Measurements from ENCODE around the gene R3HDM1.

DNA sequence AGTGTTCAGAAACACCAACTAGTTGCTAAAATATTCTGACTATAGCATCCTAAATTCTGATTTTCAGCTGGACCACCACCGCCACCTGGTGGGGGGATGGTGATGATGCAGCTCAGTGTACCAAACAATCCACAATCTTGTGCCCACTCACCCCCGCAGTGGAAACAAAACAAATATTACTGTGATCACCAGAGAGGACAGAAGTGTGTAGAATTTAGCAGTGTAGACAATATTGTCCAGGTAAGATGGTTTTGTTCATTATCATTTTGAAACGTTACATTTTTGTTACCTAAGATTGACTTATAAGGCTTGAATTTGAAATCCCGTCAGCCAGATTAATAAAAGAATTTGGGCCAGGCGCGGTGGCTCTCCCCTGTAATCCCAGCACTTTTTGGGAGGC lies 178.7 kb downstream of the R3HDM1 start:
- no peak for TF ChIP-seq POLR2A (IDR thresholded peaks at IDR 0.05)
- TF ChIP-seq, protein P1, sequence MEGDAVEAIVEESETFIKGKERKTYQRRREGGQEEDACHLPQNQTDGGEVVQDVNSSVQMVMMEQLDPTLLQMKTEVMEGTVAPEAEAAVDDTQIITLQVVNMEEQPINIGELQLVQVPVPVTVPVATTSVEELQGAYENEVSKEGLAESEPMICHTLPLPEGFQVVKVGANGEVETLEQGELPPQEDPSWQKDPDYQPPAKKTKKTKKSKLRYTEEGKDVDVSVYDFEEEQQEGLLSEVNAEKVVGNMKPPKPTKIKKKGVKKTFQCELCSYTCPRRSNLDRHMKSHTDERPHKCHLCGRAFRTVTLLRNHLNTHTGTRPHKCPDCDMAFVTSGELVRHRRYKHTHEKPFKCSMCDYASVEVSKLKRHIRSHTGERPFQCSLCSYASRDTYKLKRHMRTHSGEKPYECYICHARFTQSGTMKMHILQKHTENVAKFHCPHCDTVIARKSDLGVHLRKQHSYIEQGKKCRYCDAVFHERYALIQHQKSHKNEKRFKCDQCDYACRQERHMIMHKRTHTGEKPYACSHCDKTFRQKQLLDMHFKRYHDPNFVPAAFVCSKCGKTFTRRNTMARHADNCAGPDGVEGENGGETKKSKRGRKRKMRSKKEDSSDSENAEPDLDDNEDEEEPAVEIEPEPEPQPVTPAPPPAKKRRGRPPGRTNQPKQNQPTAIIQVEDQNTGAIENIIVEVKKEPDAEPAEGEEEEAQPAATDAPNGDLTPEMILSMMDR (IDR thresholded peaks at IDR 0.05): peak; percentile 85 to 96 (median 90)

All from esophagus squamous epithelium (tissue), 4 donors.